Measurements from ENCODE around the gene NCK2. TPM values are rescaled to one million over a fixed set of nuclear protein-coding genes. Genes with fewer than 3 reads are reported as not detected.

The NCK2 gene
- total RNA-seq, 1 donor from 2014 or later = 33.2 TPM

- intact Hi-C loops (cut with DNase I) = no loop called here
- no peak for DNase-seq (ENCODE audit: low spot score)
These were observed 82.8 kb downstream of the NCK2 start for GRCh38 chr2:105827351-105828096.

DNA sequence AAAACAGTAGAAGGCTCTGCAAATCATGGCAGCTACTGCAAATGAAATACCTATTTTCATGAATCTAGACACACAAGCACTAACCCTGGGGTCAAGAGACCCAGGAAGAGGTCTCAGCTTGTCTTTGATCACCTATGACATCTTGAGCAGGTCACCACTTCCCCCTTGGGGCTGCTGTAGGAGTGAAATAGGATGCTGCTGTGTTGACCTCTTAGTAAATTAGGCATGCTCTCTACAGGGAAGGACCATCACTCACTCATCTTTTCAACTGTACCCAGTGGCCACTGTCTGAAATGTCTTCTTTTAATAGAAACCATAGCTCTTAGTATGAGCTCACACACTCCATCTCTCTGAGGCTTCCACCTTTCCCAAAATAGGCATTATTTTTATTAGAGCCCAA is 83.8 kb downstream of the NCK2 start:
- intact Hi-C loops (cut with DNase I) = no loop called here
- no peak for DNase-seq (ENCODE audit: low spot score)

DNA sequence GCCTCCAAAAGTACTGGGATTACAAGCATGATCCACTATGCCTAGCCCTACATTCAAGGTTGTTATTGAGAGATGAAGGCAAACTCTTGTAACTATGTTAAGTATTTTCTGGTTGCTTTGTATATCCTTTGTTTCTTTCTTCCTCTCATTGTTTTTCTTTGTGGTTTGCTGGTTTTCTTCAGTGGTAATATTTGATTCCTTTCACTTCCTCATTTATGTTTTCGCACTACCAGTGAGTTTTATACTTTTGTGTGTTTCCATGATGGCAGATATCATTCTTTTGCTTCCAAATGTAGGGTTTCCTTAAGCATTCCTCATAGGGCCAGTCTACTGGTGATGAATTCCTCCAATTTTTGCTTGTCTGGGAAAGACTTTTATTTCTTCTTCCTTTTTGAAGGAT is 90.2 kb downstream of the NCK2 start:
- DNase-seq (ENCODE audit: low spot score) = no peak
- intact Hi-C loops (cut with DNase I) = no loop called here

- DNase-seq (ENCODE audit: low spot score) = no peak
- intact Hi-C loops (cut with DNase I) = no loop called here
These were observed 91.6 kb downstream of the NCK2 start for GRCh38 chr2:105836341-105836740.

- DNase-seq (ENCODE audit: low spot score) = no peak
- intact Hi-C loops (cut with DNase I) = no loop called here
These were observed 92.4 kb downstream of the NCK2 start for GRCh38 chr2:105836840-105837692.

DNA sequence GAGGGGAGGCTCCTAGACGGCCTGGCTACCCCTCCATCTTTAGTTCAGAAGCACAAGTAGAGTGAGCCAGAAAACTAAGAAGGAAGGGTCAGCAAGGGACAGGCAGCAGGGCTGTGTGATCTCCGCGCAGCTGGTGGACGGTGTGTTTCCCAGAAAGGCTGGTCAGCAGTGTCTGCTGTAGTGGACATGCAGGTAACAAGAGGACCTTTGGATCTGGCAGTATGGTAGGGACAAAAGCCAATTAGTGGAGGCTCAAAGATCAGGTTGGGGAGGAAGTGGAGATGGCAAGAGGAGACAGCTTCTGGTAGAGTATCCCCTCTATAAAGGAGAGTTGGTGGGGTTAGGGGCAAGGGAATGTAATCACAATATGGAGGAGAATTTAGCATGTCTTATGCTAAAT is 95.1 kb downstream of the NCK2 start:
- DNase-seq (ENCODE audit: low spot score) = no peak
- intact Hi-C loops (cut with DNase I) = no loop called here

- intact Hi-C loops (cut with DNase I) = no loop called here
- DNase-seq (ENCODE audit: low spot score) = no peak
These were observed 96.2 kb downstream of the NCK2 start for GRCh38 chr2:105840933-105841332.

GRCh38 chr2:105841551-105841950 is 96.8 kb downstream of the NCK2 start:
- intact Hi-C loops (cut with DNase I) = no loop called here
- DNase-seq (ENCODE audit: low spot score) = no peak

GRCh38 chr2:105842555-105842954 is 97.8 kb downstream of the NCK2 start:
- intact Hi-C loops (cut with DNase I) = no loop called here
- DNase-seq (ENCODE audit: low spot score) = no peak

- intact Hi-C loops (cut with DNase I) = no loop called here
- no peak for DNase-seq (ENCODE audit: low spot score)
These were observed 99.0 kb downstream of the NCK2 start for GRCh38 chr2:105843476-105844374.

GRCh38 chr2:105845976-105846375 is 101.3 kb downstream of the NCK2 start:
- no peak for DNase-seq (ENCODE audit: low spot score)
- intact Hi-C loops (cut with DNase I) = no loop called here

DNA sequence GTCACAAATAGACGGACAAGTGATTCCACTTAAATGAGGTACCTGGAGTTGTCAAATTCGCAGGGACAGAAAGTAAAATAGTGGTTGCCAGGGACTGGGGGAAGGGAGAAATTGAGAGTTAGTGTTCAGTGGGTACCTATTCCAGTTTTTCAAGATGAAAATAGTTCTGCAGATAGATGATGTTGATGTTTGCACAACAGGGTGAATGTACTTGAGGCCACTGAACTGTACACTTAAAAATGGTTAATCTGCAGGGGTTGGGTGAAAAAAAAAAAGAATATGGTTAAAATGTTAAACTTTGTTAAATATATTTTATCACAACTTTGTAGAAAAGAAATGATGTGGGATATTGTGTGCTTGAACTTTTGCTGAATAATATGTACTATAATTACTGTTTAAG is 102.3 kb downstream of the NCK2 start:
- DNase-seq (ENCODE audit: low spot score) = no peak
- intact Hi-C loops (cut with DNase I) = no loop called here

GRCh38 chr2:105848367-105848766 is 103.7 kb downstream of the NCK2 start:
- DNase-seq (ENCODE audit: low spot score) = no peak
- intact Hi-C loops (cut with DNase I) = no loop called here

DNA sequence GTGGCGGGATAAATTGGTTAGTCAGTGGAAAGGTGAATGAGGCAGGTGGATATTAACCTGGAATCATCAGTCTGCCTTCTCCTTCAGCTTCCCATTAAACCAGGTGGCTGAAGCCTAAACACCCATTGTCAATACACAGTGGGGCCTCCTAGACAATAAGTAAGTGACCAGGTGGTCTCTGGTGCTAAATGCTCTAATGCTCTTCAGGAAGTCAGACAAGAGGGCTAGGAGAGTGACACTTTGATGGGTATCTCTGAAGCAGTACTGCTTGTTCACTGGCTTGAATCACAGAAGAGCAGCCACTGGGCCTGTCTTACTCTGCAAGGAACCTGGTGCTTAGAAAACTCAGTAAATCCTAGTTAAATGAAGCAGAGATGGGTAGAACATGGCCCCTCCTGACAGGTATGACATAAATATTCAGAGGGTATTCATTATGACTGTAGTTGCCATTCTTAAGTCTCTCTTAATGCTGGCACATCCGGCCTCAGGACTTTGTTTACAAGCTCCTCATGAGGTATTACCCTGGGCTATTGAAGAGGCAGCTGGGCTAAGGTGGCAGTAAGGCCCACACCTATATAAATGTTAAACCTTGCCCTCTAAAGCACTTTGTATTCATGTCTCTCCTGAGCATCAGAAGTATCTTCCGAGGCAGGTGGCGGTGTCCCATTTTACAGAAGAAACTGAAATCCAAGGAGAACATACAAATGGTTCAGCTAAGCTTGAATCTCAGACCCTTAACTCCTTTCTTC is 104.9 kb downstream of the NCK2 start:
- no peak for DNase-seq (ENCODE audit: low spot score)
- intact Hi-C loops (cut with DNase I) = no loop called here

GRCh38 chr2:105852066-105852465 is 107.4 kb downstream of the NCK2 start:
- no peak for DNase-seq (ENCODE audit: low spot score)
- intact Hi-C loops (cut with DNase I) = no loop called here

- DNase-seq (ENCODE audit: low spot score) = no peak
- intact Hi-C loops (cut with DNase I) = no loop called here
These were observed 108.8 kb downstream of the NCK2 start for GRCh38 chr2:105853354-105854088.

DNA sequence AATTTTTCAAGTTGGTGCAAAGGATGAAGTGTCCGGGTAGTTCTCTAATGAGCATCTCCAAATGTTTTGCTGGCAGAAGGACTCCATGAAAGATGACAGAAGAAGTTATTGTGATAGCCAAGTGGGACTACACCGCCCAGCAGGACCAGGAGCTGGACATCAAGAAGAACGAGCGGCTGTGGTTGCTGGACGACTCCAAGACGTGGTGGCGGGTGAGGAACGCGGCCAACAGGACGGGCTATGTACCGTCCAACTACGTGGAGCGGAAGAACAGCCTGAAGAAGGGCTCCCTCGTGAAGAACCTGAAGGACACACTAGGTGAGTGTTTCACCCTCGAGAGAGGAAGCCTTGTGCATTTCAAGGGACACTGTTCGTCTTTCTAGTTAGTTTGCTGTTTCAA is 110.3 kb downstream of the NCK2 start:
- no peak for DNase-seq (ENCODE audit: low spot score)
- intact Hi-C loops (cut with DNase I) = no loop called here

DNA sequence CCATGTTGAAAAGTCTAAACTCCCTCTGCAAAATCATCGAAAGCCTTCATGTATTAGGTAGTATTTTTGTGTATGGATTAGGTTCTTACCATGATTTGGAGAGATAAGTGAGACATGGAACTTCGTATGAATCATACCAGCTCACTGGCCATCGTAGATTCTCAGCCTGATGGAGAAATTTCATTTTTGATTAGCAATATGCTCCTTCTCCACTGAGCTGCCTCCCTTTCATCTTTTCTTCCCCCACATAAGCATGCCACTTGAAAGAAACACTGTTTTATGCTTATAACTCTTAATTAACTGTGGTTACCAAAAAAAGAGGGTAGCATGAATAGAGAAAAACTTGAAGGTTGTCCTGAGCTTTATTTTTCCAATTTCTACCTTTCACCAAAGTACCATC is 111.9 kb downstream of the NCK2 start:
- intact Hi-C loops (cut with DNase I) = no loop called here
- DNase-seq (ENCODE audit: low spot score) = no peak
